Epithelial cell of esophagus (primary cell): ENCODE results near the gene ITGB2.
A peak's percentile ranks its signal among the peaks of the same experiment; 100 is the strongest.

Experiments used
- DNase-seq: peaks from one replicate; pipeline ENCODE4 v3.0.0; 2010; ENCODE audit warnings: low read depth
- H3K4me3 ChIP-seq: 2 replicates; pipeline ENCODE4 v1.5.1; 2011; ENCODE audit warnings: mild to moderate bottlenecking, low read length, control low read depth
- CTCF ChIP-seq: IDR thresholded peaks from 2 replicates; pipeline ENCODE4 v1.5.1; 2011; ENCODE audit warnings: low read depth, mild to moderate bottlenecking, low read length, control low read depth, inconsistent platforms; ENCODE audit not compliant: insufficient read depth; ENCODE audit errors: missing control alignments

The ITGB2 gene

GRCh38 chr21:44938772-44939531 lies 18.3 kb upstream of the ITGB2 start:
- no peak for TF ChIP-seq CTCF
- H3K4me3 ChIP-seq, result peak overlapping the region; percentile 95
- no peak for DNase-seq

- TF ChIP-seq CTCF, result no peak
- H3K4me3 ChIP-seq, result no peak overlapping the region
Observed at GRCh38 chr21:44935533-44935927, 14.8 kb upstream of the ITGB2 start.

GRCh38 chr21:44934797-44935532 lies 14.3 kb upstream of the ITGB2 start:
- no peak overlapping the region for H3K4me3 ChIP-seq
- DNase-seq, result no peak
- no peak for TF ChIP-seq CTCF

More at GRCh38 chr21:44935533-44935927, 14.8 kb upstream of the ITGB2 start:
- DNase-seq, result no peak

GRCh38 chr21:44934276-44934675 lies 13.6 kb upstream of the ITGB2 start:
- no peak for DNase-seq
- no peak for TF ChIP-seq CTCF
- H3K4me3 ChIP-seq, result no peak overlapping the region

GRCh38 chr21:44933918-44934260 lies 13.2 kb upstream of the ITGB2 start:
- DNase-seq, result no peak
- no peak for TF ChIP-seq CTCF
- no peak overlapping the region for H3K4me3 ChIP-seq

DNA sequence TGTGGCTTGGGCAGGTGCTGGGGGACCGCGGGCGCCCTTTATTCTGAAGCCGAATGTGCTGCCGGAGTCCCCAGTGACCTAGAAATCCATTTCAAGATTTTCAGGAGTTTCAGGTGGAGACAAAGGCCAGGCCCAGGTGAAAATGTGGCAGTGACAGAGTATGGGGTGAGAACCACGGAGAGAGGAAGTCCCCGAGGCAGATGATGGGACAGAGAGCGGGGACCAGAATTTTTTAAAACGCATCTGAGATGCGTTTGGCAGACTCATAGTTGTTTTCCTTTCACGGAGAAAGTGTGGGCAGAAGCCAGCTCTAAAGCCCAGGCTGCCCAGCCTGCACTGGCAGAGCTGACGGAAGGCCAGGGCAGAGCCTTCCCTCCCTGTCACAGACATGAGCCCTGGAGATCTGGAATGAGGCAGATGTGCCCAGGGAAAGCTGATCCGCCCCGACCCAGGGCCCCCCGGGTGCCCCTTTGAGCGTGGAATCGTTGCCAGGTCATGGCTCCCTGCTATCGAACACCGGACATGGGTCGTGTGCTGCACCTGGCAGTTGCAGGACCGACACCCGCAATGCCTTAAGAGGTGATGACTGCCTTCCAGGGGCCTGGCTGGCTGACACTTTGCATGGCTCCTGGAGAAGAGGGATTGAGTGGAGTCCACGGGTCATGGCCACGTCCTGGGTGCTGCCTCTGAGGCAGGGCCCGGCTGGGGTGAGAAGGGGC lies 12.7 kb upstream of the ITGB2 start:
- no peak for DNase-seq
- no peak for TF ChIP-seq CTCF
- no peak overlapping the region for H3K4me3 ChIP-seq
